ENCODE measurements around the gene MGST3.
"Not testable (repeated sequence)": the region's sequence is repeated elsewhere in the genome, so short reads cannot be mapped to it uniquely, and the experiment has no call there.

- not testable (repeated sequence) for TF ChIP-seq CTCF (IDR thresholded peaks at IDR 0.05); EP300 (IDR thresholded peaks at IDR 0.05; ENCODE audit: borderline replicate concordance in 1 of 2, low read depth in 1 of 2, low read length in 1 of 2); GABPA (IDR thresholded peaks at IDR 0.05; ENCODE audit: low read depth); REST (IDR thresholded peaks at IDR 0.05; ENCODE audit: low read depth, low read length); FOSL2 (IDR thresholded peaks at IDR 0.05; ENCODE audit: borderline replicate concordance, low read depth); SIN3A (IDR thresholded peaks at IDR 0.05; ENCODE audit: borderline replicate concordance, low read depth, low read length); EZH2phosphoT487 (IDR thresholded peaks at IDR 0.05; ENCODE audit: borderline replicate concordance, low read depth); USF1 (IDR thresholded peaks at IDR 0.05; ENCODE audit: borderline replicate concordance, low read depth); POLR2AphosphoS5 (IDR thresholded peaks at IDR 0.05; ENCODE audit: low read depth, low read length); NRF1 (IDR thresholded peaks at IDR 0.05; ENCODE audit: low read depth, low read length); TAF1 (IDR thresholded peaks at IDR 0.05; ENCODE audit: borderline replicate concordance, low read depth, low read length)
Measured at GRCh38 chr1:165606676-165607075, 24.4 kb upstream of the MGST3 start.
